Spleen (tissue), 7 donors: ENCODE results near the gene TROAP.

Experiments used
- POLR2A ChIP-seq, 3 donors: fragments of 450-650 bp; IDR thresholded peaks; one replicate each; pipeline ENCODE4 v1.5.1; 2017; ENCODE audit warnings: antibody characterized with exemption in 3 of 3, mild to moderate bottlenecking in 1 of 3
- TF ChIP-seq, protein P1 (sequence below), 11 experiments: fragments of 200-600 bp in 7 of 11; fragments of 450-650 bp in 4 of 11; sonication (generic) in 4 of 11; IDR thresholded peaks in 8 of 11; conservative IDR thresholded peaks in 3 of 11; 1 replicate in 7 of 11; 2 replicates in 4 of 11; pipeline versions ENCODE4 v1.4.0 to v1.8.0; 2016 to 2021; ENCODE audit warnings: antibody characterized with exemption in 11 of 11, inconsistent platforms in 4 of 11, mild to moderate bottlenecking in 1 of 11
- donor health status: DM: no; HTN: no; CAD: no; lungs with moderate emphysema.
- donor health status: DM: no; HTN: no; CAD: no.
- donor health status: DM: no; HTN: no; CAD: no.

DNA sequence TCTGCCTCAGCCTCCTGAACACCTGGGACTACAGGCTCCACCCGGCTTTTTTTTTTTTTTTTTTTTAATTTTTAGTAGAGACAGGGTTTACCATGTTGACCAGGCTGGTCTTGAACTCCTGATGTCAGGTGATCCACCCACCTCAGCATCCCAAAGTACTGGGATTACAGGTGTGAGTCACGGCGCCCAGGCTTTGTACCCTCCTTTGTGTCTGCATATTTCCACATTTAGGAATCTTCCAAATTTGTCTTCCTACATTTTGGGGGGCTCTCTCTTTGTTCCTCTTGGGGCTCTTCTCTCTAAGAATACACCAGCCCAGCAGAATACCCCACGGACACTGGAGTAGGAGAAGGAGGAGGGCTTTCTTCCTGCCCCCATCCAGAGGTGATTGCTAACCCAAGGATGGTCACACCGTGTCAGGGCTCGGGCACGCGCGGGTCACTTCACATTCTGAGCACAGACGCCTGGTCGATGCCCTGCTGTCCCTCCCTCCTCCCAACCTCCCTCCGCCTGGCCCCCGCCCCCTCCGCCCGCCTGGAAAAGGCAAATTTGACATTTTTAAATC lies 21.5 kb downstream of the TROAP start:
- no peak for TF ChIP-seq POLR2A (IDR thresholded peaks at IDR 0.05)
- TF ChIP-seq, protein P1, sequence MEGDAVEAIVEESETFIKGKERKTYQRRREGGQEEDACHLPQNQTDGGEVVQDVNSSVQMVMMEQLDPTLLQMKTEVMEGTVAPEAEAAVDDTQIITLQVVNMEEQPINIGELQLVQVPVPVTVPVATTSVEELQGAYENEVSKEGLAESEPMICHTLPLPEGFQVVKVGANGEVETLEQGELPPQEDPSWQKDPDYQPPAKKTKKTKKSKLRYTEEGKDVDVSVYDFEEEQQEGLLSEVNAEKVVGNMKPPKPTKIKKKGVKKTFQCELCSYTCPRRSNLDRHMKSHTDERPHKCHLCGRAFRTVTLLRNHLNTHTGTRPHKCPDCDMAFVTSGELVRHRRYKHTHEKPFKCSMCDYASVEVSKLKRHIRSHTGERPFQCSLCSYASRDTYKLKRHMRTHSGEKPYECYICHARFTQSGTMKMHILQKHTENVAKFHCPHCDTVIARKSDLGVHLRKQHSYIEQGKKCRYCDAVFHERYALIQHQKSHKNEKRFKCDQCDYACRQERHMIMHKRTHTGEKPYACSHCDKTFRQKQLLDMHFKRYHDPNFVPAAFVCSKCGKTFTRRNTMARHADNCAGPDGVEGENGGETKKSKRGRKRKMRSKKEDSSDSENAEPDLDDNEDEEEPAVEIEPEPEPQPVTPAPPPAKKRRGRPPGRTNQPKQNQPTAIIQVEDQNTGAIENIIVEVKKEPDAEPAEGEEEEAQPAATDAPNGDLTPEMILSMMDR (IDR thresholded peaks at IDR 0.05 in 8 of 11, conservative IDR thresholded peaks at IDR 0.05 in 3 of 11), result no peak
